Liver (tissue), 9 donors: ENCODE results near the gene CST3. TPM values are rescaled to one million over a fixed set of nuclear protein-coding genes. Genes with fewer than 3 reads are reported as not detected.

Experiments
- DNase-seq: peaks from one replicate; pipeline ENCODE4 v3.0.0-alpha.2; 2017; ENCODE audit warnings: low spot score
- H3K27ac ChIP-seq, 2 donors: one replicate each; pipeline ENCODE4 v1.7.0; 2013; ENCODE audit warnings: inconsistent platforms in 2 of 2, low read length in 2 of 2, control low read depth in 1 of 2, low read depth in 1 of 2, mild to moderate bottlenecking in 1 of 2
- H3K27me3 ChIP-seq, 4 donors: one replicate each; pipeline versions ENCODE4 v1.6.1 to v1.7.0; 2013; ENCODE audit warnings: low read length in 3 of 4, inconsistent platforms in 1 of 4, mild to moderate bottlenecking in 1 of 4, moderate library complexity in 1 of 4; ENCODE audit not compliant: control insufficient read depth in 4 of 4, insufficient read depth in 4 of 4
- H3K36me3 ChIP-seq, 4 donors: one replicate each; pipeline versions ENCODE4 v1.6.1 to v1.7.0; 2013; ENCODE audit warnings: low read length in 3 of 4, mild to moderate bottlenecking in 3 of 4, low read depth in 1 of 4, moderate library complexity in 1 of 4; ENCODE audit not compliant: control insufficient read depth in 4 of 4, insufficient read depth in 3 of 4
- H3K4me1 ChIP-seq, 4 donors: one replicate each; pipeline versions ENCODE4 v1.6.1 to v1.7.0; 2013; ENCODE audit warnings: low read length in 3 of 4, mild to moderate bottlenecking in 3 of 4, moderate library complexity in 1 of 4; ENCODE audit not compliant: control insufficient read depth in 4 of 4, insufficient read depth in 4 of 4
- H3K4me3 ChIP-seq, 3 donors: one replicate each; pipeline versions ENCODE4 v1.6.1 to v1.7.0; 2013; ENCODE audit warnings: low read length in 3 of 3, control low read depth in 1 of 3, low read depth in 1 of 3, mild to moderate bottlenecking in 1 of 3
- H3K9ac ChIP-seq, 2 donors: one replicate each; pipeline ENCODE4 v1.7.0; 2013; ENCODE audit warnings: low read length in 2 of 2, mild to moderate bottlenecking in 2 of 2, moderate library complexity in 2 of 2, control low read depth in 1 of 2, low read depth in 1 of 2
- H3K9me3 ChIP-seq, 4 donors: one replicate each; pipeline versions ENCODE4 v1.6.1 to v1.7.0; 2013; ENCODE audit warnings: low read length in 3 of 4; ENCODE audit not compliant: control insufficient read depth in 4 of 4
- EGR1 ChIP-seq, 2 donors: IDR thresholded peaks; 2 replicates each; pipeline ENCODE4 v1.6.1; 2016 to 2018; ENCODE audit warnings: antibody characterized with exemption in 2 of 2, low read depth in 2 of 2
- FOXA1 ChIP-seq: IDR thresholded peaks from 2 replicates; pipeline ENCODE4 v1.6.1; 2016; ENCODE audit warnings: antibody characterized with exemption
- FOXA2 ChIP-seq: IDR thresholded peaks from 2 replicates; pipeline ENCODE4 v1.6.1; 2016; ENCODE audit warnings: antibody characterized with exemption
- GABPA ChIP-seq, 2 donors: IDR thresholded peaks in 1 of 2; conservative IDR thresholded peaks in 1 of 2; 2 replicates each; pipeline ENCODE4 v1.6.1; 2016; ENCODE audit warnings: antibody characterized with exemption in 2 of 2, mild to moderate bottlenecking in 1 of 2, moderate library complexity in 1 of 2
- HNF4A ChIP-seq, 2 donors: conservative IDR thresholded peaks; 2 replicates each; pipeline ENCODE4 v1.6.1; 2016; ENCODE audit warnings: antibody characterized with exemption in 2 of 2, mild to moderate bottlenecking in 2 of 2
- HNF4G ChIP-seq: IDR thresholded peaks from 2 replicates; pipeline ENCODE4 v1.6.1; 2016; ENCODE audit warnings: antibody characterized with exemption
- JUND ChIP-seq, 2 donors: IDR thresholded peaks; 2 replicates each; pipeline ENCODE4 v1.6.1; 2016; ENCODE audit warnings: antibody characterized with exemption in 2 of 2
- MAX ChIP-seq: IDR thresholded peaks from 2 replicates; pipeline ENCODE4 v1.6.1; 2016; ENCODE audit warnings: antibody characterized with exemption
- RAD21 ChIP-seq, 2 donors: IDR thresholded peaks; 2 replicates each; pipeline ENCODE4 v1.6.1; 2016; ENCODE audit warnings: antibody characterized with exemption in 2 of 2, mild to moderate bottlenecking in 2 of 2
- RXRA ChIP-seq, 2 donors: IDR thresholded peaks; 2 replicates each; pipeline ENCODE4 v1.6.1; 2017 to 2018; ENCODE audit warnings: antibody characterized with exemption in 2 of 2, mild to moderate bottlenecking in 1 of 2
- SP1 ChIP-seq: IDR thresholded peaks from 2 replicates; pipeline ENCODE4 v1.6.1; 2018; ENCODE audit warnings: antibody characterized with exemption, mild to moderate bottlenecking
- TAF1 ChIP-seq: conservative IDR thresholded peaks from 2 replicates; pipeline ENCODE4 v1.6.1; 2016; ENCODE audit warnings: antibody characterized with exemption, mild to moderate bottlenecking
- YY1 ChIP-seq: IDR thresholded peaks from 2 replicates; pipeline ENCODE4 v1.6.1; 2016; ENCODE audit warnings: antibody characterized with exemption, mild to moderate bottlenecking
- ZBTB33 ChIP-seq: IDR thresholded peaks from 2 replicates; pipeline ENCODE4 v1.6.1; 2016; ENCODE audit warnings: antibody characterized with exemption
- WGBS: extraction: QIAGEN DNeasy Blood & Tissue Kit; methylation state at CpG from one replicate; pipeline ENCODE4 v1.1.7; 2013; 5-methylcytosine and 5-hydroxymethylcytosine counted together
- polyA plus RNA-seq, 2 donors: library from polyadenylated mRNA; stranded (reverse) in 1 of 2; unstranded in 1 of 2; fragments of 200-250 nt in 1 of 2; fragments of >200 nt in 1 of 2; fragmentation: Nextera tagmentation in 1 of 2; extraction: Ambion mirVana in 1 of 2; gene quantifications; one replicate each; pipeline versions ENCODE4 v1.2.1 to v1.2.3, GENCODE V29; 2013 to 2015
- total RNA-seq, 2 donors: library from RNA; depleted of rRNA; stranded (reverse); fragments of >200 nt; gene quantifications; one replicate each; pipeline ENCODE4 v1.2.3, GENCODE V29; 2014
- TF ChIP-seq, protein P1 (sequence below): IDR thresholded peaks from 2 replicates; pipeline ENCODE4 v1.6.1; 2016; ENCODE audit warnings: antibody characterized with exemption, mild to moderate bottlenecking
- TF ChIP-seq, protein P2 (sequence below): fragments of 150-350 bp; IDR thresholded peaks from 2 replicates; pipeline ENCODE4 v1.5.1; 2017; ENCODE audit warnings: improper control_type of control experiment, low read depth, low read length; ENCODE audit not compliant: missing input control
- TF ChIP-seq, protein P3 (sequence below): IDR thresholded peaks from 2 replicates; pipeline ENCODE4 v1.6.1; 2016; ENCODE audit warnings: antibody characterized with exemption
- donor health status: healthy.
- donor health status: healthy.
- donor health status: healthy.
- donor health status: healthy.
- donor health status: healthy.

The CST3 gene
- total and polyA plus RNA-seq, 4 donors: 153 to 1,712 (median 513) TPM

DNA sequence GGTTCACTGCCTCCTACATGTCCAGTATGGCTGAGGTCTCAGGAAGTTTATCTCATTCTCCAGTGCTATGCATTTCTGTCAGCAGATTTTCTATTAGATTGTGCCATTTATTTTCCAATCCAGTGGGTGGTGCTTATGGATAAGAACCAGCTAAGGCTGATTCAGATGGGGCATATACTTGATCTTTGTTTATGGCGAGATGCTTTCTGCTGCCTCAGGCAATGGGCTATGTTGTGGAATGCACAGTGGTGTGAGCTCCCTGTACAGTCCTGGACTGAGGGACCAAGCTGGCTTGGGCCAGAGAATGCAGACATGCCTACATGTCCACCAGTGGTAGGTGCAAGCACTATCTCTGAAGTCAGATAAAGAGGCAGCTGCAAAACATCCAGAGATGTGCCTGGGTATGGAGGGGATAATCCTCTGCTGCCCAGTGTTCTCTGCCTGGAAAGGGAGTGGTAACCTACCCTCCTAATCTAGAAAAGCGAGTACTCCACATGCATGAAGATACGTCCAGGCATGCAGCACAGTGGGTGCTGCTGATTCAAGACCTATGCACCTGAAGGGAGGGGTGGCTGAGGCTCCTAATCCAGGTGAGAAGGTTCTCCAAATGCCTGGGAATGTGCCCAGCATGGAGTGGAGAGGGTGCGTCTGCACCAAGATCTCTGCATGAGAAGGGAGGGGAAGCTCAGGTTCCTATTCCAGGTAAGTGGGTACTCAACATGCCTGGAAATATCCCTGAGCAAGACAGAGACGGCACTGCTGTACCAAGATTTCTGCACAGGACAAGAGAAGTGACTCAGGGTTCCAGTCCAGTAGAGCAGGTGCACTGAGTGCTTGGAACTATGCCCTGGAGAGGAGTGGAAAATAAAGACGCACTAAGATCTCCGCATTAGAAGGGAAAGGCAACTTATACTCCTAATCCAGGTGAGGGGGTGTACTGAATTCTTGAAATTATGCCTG is 41.7 kb upstream of the CST3 start:
- no peak overlapping the region for H3K4me3 ChIP-seq

DNA sequence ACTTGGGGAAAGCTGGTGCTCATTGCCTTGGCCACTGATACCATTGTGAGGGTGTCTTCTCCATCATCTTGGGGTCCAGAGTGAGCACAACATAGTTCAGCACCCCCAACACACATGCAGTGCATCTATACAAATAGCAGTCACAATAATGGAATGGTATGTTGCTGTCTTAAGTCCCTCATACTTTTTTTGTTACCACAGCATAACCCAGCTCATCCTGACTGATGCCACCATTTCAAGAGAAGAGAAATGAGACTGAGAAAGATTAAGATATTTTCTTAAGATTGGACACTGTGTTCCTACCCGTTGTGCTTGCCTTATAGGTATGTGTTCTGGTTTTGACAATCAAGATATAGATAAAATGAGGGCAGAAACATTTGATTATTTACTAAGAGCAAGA is 35.5 kb upstream of the CST3 start:
- Histone ChIP-seq H3K36me3 (no peaks in the 10 kb centered on the region), H3K4me1 (no peaks in the 10 kb centered on the region), H3K9ac (no peak overlapping the region), H3K4me3 (no peak overlapping the region), H3K27me3 (no peaks in the 10 kb centered on the region), H3K27ac (no peak overlapping the region), H3K9me3 (no peaks in the 10 kb centered on the region)
- TF ChIP-seq, protein P1, sequence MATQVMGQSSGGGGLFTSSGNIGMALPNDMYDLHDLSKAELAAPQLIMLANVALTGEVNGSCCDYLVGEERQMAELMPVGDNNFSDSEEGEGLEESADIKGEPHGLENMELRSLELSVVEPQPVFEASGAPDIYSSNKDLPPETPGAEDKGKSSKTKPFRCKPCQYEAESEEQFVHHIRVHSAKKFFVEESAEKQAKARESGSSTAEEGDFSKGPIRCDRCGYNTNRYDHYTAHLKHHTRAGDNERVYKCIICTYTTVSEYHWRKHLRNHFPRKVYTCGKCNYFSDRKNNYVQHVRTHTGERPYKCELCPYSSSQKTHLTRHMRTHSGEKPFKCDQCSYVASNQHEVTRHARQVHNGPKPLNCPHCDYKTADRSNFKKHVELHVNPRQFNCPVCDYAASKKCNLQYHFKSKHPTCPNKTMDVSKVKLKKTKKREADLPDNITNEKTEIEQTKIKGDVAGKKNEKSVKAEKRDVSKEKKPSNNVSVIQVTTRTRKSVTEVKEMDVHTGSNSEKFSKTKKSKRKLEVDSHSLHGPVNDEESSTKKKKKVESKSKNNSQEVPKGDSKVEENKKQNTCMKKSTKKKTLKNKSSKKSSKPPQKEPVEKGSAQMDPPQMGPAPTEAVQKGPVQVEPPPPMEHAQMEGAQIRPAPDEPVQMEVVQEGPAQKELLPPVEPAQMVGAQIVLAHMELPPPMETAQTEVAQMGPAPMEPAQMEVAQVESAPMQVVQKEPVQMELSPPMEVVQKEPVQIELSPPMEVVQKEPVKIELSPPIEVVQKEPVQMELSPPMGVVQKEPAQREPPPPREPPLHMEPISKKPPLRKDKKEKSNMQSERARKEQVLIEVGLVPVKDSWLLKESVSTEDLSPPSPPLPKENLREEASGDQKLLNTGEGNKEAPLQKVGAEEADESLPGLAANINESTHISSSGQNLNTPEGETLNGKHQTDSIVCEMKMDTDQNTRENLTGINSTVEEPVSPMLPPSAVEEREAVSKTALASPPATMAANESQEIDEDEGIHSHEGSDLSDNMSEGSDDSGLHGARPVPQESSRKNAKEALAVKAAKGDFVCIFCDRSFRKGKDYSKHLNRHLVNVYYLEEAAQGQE: no peak
- TF ChIP-seq ZBTB33: no peak
- no peak for TF ChIP-seq JUND (IDR thresholded peaks at IDR 0.05)
- TF ChIP-seq, protein P2, sequence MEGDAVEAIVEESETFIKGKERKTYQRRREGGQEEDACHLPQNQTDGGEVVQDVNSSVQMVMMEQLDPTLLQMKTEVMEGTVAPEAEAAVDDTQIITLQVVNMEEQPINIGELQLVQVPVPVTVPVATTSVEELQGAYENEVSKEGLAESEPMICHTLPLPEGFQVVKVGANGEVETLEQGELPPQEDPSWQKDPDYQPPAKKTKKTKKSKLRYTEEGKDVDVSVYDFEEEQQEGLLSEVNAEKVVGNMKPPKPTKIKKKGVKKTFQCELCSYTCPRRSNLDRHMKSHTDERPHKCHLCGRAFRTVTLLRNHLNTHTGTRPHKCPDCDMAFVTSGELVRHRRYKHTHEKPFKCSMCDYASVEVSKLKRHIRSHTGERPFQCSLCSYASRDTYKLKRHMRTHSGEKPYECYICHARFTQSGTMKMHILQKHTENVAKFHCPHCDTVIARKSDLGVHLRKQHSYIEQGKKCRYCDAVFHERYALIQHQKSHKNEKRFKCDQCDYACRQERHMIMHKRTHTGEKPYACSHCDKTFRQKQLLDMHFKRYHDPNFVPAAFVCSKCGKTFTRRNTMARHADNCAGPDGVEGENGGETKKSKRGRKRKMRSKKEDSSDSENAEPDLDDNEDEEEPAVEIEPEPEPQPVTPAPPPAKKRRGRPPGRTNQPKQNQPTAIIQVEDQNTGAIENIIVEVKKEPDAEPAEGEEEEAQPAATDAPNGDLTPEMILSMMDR: no peak
- no peak for TF ChIP-seq HNF4A (conservative IDR thresholded peaks at IDR 0.05)
- TF ChIP-seq YY1: no peak
- no peak for TF ChIP-seq RAD21 (IDR thresholded peaks at IDR 0.05)
- no peak for TF ChIP-seq HNF4G
- no peak for TF ChIP-seq FOXA2
- TF ChIP-seq SP1: no peak
- TF ChIP-seq RXRA (IDR thresholded peaks at IDR 0.05): no peak
- no peak for TF ChIP-seq TAF1
- TF ChIP-seq, protein P3, sequence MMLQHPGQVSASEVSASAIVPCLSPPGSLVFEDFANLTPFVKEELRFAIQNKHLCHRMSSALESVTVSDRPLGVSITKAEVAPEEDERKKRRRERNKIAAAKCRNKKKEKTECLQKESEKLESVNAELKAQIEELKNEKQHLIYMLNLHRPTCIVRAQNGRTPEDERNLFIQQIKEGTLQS: no peak
- TF ChIP-seq GABPA (IDR thresholded peaks at IDR 0.05 in 1 of 2, conservative IDR thresholded peaks at IDR 0.05 in 1 of 2): no peak
- no peak for TF ChIP-seq MAX
- no peak for TF ChIP-seq FOXA1
- WGBS: 71% methylated on average over 1 of the region's 1 CpG
- no peak for DNase-seq

More for the DNA sequence above, 41.7 kb upstream of the CST3 start:
- H3K9ac ChIP-seq: no peak overlapping the region
- H3K36me3 ChIP-seq: no peaks in the 10 kb centered on the region
- no peaks in the 10 kb centered on the region for H3K9me3 ChIP-seq
- no peak for DNase-seq
- peaks cover 0 to 3% (median 0%) of the 10 kb centered on the region in 4 donors for H3K27me3 ChIP-seq
- H3K27ac ChIP-seq: no peak overlapping the region
- TF ChIP-seq, protein P3: no peak
- no peak for TF ChIP-seq ZBTB33
- no peak for TF ChIP-seq YY1
- TF ChIP-seq RAD21 (IDR thresholded peaks at IDR 0.05): no peak
- TF ChIP-seq RXRA (IDR thresholded peaks at IDR 0.05): no peak
- no peak for TF ChIP-seq EGR1 (IDR thresholded peaks at IDR 0.05; ENCODE audit: low read depth in 2 of 2)
- WGBS: 92% methylated on average over 7 of the region's 7 CpGs
- no peaks in the 10 kb centered on the region for H3K4me1 ChIP-seq
